Measurements from ENCODE around the gene CCDC73. TPM values are rescaled to one million over a fixed set of nuclear protein-coding genes. Genes with fewer than 3 reads are reported as not detected.

CCDC73 gene
- total and polyA plus RNA-seq, 2 donors (not counting 1 experiment from before 2014, with no cell fraction given) = 0.05 TPM; not detected in 1

- H3K4me1 ChIP-seq (ENCODE audit: control insufficient read depth in 2 of 2, insufficient read depth in 2 of 2, low read length in 2 of 2) = no peaks in the 10 kb centered on the region
- H4K20me1 ChIP-seq (ENCODE audit: control insufficient read depth, insufficient read depth, low read length, poor library complexity, severe bottlenecking) = no peaks in the 10 kb centered on the region
- H3K36me3 ChIP-seq (replicated peaks in 1 of 2; ENCODE audit: control extremely low read depth in 1 of 2, control insufficient read depth in 1 of 2, extremely low read depth in 1 of 2, insufficient read depth in 2 of 2, low read length in 1 of 2) = no peaks in the 10 kb centered on the region
- H3K79me2 ChIP-seq (ENCODE audit: control insufficient read depth, insufficient read depth, low read length) = no peaks in the 10 kb centered on the region
- H3K4me3 Mint-ChIP-seq = no peak overlapping the region
- ATAC-seq (ENCODE audit: low read depth) (no peak), DNase-seq (no peak)
- no peaks in the 10 kb centered on the region for H3K4me1 Mint-ChIP-seq
- H3K9me3 ChIP-seq (ENCODE audit: control extremely low read depth in 1 of 3, control insufficient read depth in 2 of 3, insufficient read depth in 1 of 3, low read length in 2 of 3) = no peaks in the 10 kb centered on the region
- TF ChIP-seq, protein P1, sequence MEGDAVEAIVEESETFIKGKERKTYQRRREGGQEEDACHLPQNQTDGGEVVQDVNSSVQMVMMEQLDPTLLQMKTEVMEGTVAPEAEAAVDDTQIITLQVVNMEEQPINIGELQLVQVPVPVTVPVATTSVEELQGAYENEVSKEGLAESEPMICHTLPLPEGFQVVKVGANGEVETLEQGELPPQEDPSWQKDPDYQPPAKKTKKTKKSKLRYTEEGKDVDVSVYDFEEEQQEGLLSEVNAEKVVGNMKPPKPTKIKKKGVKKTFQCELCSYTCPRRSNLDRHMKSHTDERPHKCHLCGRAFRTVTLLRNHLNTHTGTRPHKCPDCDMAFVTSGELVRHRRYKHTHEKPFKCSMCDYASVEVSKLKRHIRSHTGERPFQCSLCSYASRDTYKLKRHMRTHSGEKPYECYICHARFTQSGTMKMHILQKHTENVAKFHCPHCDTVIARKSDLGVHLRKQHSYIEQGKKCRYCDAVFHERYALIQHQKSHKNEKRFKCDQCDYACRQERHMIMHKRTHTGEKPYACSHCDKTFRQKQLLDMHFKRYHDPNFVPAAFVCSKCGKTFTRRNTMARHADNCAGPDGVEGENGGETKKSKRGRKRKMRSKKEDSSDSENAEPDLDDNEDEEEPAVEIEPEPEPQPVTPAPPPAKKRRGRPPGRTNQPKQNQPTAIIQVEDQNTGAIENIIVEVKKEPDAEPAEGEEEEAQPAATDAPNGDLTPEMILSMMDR (IDR thresholded peaks at IDR 0.05) = no peak
- no peak for TF ChIP-seq EZH2 (IDR thresholded peaks at IDR 0.05; ENCODE audit: borderline replicate concordance, insufficient read depth, low read depth, low read length, poor library complexity, severe bottlenecking)
- no peak overlapping the region for H3K9ac ChIP-seq (ENCODE audit: low read length)
- peaks cover 16% of the 10 kb centered on the region for H3K27me3 Mint-ChIP-seq
- H2AFZ ChIP-seq (ENCODE audit: insufficient read depth, low read depth, low read length, poor library complexity, severe bottlenecking) = no peak overlapping the region
- no peaks in the 10 kb centered on the region for H3K27me3 ChIP-seq (replicated peaks in 1 of 4; ENCODE audit: control extremely low read depth in 1 of 4, control insufficient read depth in 3 of 4, insufficient read depth in 4 of 4, low read length in 3 of 4)
- intact Hi-C loops (cut with micrococcal nuclease) = no loop called here
- POLR2A ChIA-PET = no interaction called here
- no peak overlapping the region for H3K27ac ChIP-seq (ENCODE audit: low read length in 2 of 2)
- WGBS (ENCODE audit: insufficient coverage) = no CpG with 5 or more reads among the region's 2 CpGs
- H3K9me3 Mint-ChIP-seq (ENCODE audit: insufficient read depth) = no peaks in the 10 kb centered on the region
- H3K4me3 ChIP-seq (ENCODE audit: control extremely low read depth in 1 of 5, extremely low read depth in 1 of 5, insufficient read depth in 1 of 5, low read depth in 2 of 5, low read length in 4 of 5) = no peak overlapping the region
- no peak overlapping the region for H3K27ac Mint-ChIP-seq
- CTCF ChIA-PET = no interaction called here
- H3K4me2 ChIP-seq (replicated peaks; ENCODE audit: low read depth, low read length, poor library complexity, severe bottlenecking) = no peak overlapping the region
These were observed 135.6 kb downstream of the CCDC73 start for GRCh38 chr11:32658639-32659406.

- TF ChIP-seq EZH2 (IDR thresholded peaks at IDR 0.05; ENCODE audit: borderline replicate concordance, insufficient read depth, low read depth, low read length, poor library complexity, severe bottlenecking) = no peak
- TF ChIP-seq, protein P1 (IDR thresholded peaks at IDR 0.05) = no peak
- no peak overlapping the region for H3K4me2 ChIP-seq (replicated peaks; ENCODE audit: low read depth, low read length, poor library complexity, severe bottlenecking)
These were observed 150.9 kb downstream of the CCDC73 start for GRCh38 chr11:32643526-32643925.

More at GRCh38 chr11:32643526-32643925, 150.9 kb downstream of the CCDC73 start:
- H3K9me3 Mint-ChIP-seq (ENCODE audit: insufficient read depth) = no peaks in the 10 kb centered on the region
- no peaks in the 10 kb centered on the region for H3K4me1 Mint-ChIP-seq
- DNase-seq (no peak), ATAC-seq (ENCODE audit: low read depth) (no peak)
- Histone ChIP-seq H3K4me3 (ENCODE audit: control extremely low read depth in 1 of 5, extremely low read depth in 1 of 5, insufficient read depth in 1 of 5, low read depth in 2 of 5, low read length in 4 of 5) (no peak overlapping the region), H3K9ac (ENCODE audit: low read length) (no peak overlapping the region), H2AFZ (ENCODE audit: insufficient read depth, low read depth, low read length, poor library complexity, severe bottlenecking) (no peak overlapping the region), H3K36me3 (replicated peaks in 1 of 2; ENCODE audit: control extremely low read depth in 1 of 2, control insufficient read depth in 1 of 2, extremely low read depth in 1 of 2, insufficient read depth in 2 of 2, low read length in 1 of 2) (no peaks in the 10 kb centered on the region), H3K4me1 (ENCODE audit: control insufficient read depth in 2 of 2, insufficient read depth in 2 of 2, low read length in 2 of 2) (no peaks in the 10 kb centered on the region), H3K27ac (ENCODE audit: low read length in 2 of 2) (no peak overlapping the region), H3K9me3 (ENCODE audit: control extremely low read depth in 1 of 3, control insufficient read depth in 2 of 3, insufficient read depth in 1 of 3, low read length in 2 of 3) (no peaks in the 10 kb centered on the region), H4K20me1 (ENCODE audit: control insufficient read depth, insufficient read depth, low read length, poor library complexity, severe bottlenecking) (no peaks in the 10 kb centered on the region), H3K79me2 (ENCODE audit: control insufficient read depth, insufficient read depth, low read length) (no peaks in the 10 kb centered on the region), H3K27me3 (replicated peaks in 1 of 4; ENCODE audit: control extremely low read depth in 1 of 4, control insufficient read depth in 3 of 4, insufficient read depth in 4 of 4, low read length in 3 of 4) (peaks cover 0 to 2% (median 0%) of the 10 kb centered on the region in 4 experiments)
- CTCF ChIA-PET = interaction anchor here (1.2 kb wide), 1 partner anchor 14 kb away, joined by 5 read pairs; no protein-coding TSS in a partner anchor
- H3K27me3 Mint-ChIP-seq = peaks cover 15% of the 10 kb centered on the region
- no peak overlapping the region for H3K27ac Mint-ChIP-seq
- POLR2A ChIA-PET = no interaction called here
- intact Hi-C loops (cut with micrococcal nuclease) = no loop called here
- H3K4me3 Mint-ChIP-seq = no peak overlapping the region
- no CpG with 5 or more reads among the region's 1 CpG for WGBS (ENCODE audit: insufficient coverage)

Measured in B cell (primary cell).